DMS 273 treated with DMSO at 0.1 percent for 48 hours (cell line): ENCODE measurements around the gene LCOR.
A peak's percentile ranks its signal among the peaks of the same experiment; 100 is the strongest.
"Not testable (repeated sequence)": the region's sequence is repeated elsewhere in the genome, so short reads cannot be mapped to it uniquely, and the experiment has no call there.

Experiments used
- DNase-seq: peaks from one replicate; lab custom pipeline; 2025; lab: John Stamatoyannopoulos, UW

The LCOR gene

DNA sequence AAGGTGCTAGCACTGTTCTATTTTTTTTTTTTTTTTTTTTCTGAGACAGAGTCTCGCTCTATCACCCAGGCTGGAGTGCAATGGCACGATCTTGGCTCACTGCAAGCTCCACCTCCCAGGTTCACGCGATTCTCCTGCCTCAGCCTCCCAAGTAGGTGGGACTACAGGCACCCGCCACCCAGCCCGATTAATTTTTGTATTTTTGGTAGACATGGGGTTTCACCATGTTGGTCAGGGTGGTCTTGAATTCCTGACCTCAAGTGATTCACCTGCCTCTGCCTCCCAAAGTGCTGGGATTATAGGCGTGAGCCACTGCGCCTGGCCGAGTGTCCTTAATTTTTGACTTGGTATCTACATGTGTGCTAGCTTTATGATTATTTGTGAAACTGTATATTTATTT lies 201.7 kb downstream of the LCOR start:
- not testable (repeated sequence) for DNase-seq

- DNase-seq = no peak
Measured at GRCh38 chr10:97034301-97034700, 202.2 kb downstream of the LCOR start.

DNA sequence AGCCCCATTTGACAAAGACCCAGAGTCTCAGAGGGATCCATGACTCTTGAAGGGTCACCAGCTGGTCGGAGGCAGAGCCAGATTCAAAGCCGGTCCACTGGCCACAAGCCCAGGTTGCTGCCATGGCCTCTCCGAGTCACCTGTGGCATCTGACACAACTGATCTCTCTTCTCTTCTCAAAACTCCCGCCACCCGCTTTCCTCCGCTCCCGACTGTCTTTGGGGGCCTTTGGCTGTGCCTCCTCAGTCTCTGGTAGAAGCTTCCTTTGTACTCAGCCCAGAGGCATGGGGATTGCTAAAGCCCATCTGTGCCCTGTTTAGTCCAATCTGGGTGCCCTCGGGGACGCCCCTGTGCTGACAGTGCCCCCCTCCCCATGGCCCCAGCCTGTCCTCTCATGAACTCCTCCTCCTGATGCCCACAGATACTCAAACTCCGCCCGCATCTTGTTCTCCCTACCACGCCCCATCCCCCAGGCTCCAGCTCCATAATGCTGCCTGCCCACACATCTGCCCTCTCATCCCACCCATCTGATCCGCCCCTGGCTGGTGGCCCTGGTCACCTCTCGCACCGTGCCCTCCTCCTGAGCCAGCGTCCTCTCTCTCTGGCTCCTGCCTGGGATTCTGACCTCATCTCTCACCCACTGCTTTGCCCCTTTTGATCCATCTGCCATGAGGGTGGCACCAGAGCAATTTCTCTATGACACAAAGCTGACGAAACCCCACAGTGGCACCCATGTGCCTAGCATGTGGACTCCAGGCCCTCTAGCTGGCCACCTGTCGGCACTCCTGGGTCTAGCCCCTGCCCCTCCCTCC lies 203.1 kb downstream of the LCOR start:
- DNase-seq = no peak

DNA sequence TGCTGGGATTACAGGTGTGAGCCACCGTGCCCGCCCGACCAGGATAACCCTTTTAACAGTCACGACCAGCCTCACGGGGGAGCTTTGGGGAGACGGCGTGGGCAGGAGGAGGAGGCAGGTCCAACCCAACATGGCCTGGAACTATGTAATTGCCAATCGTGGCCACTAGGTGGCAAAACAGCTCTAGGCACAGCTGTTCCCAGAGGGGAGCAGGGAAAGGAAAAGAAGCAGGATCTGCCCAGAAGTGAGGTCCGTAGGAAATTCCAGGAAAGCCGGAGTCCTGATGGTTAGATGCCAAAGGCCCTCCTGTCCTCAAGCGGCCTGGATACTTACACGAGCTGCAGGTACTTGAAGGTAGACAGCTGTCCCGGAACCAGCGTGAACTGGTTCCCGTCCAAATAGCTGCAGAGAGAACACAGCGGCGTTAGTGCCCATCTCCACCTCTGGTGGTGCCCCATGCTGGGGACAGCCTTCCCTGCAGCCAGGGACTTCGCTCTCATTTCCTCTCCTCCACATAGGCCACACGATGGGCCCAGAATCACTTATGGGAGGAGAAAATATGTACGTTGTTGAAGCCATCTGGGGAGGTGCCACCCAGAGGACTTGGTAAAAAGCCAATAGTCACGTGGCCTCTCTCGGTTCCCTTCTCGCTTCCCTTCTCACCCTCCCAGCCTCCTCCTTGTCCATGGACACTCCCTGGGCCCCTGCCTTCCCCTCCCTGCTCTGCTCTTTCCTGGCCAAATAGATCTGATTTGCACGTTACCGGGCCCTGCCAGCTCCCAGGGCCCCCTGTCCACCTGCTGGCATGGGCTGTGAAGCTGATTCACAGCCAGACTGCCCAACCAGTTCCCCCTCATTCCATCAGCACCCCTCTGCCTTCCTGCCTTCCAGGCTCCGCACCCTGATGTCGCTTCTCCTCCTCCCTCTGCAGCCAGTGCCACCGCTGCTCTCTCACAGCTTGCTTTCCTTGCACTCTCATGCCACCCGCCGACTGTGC lies 205.6 kb downstream of the LCOR start:
- peak; percentile 69 for DNase-seq

GRCh38 chr10:97038688-97039087 lies 206.6 kb downstream of the LCOR start:
- DNase-seq = no peak

GRCh38 chr10:97039538-97040247 lies 207.6 kb downstream of the LCOR start:
- DNase-seq = no peak

DNA sequence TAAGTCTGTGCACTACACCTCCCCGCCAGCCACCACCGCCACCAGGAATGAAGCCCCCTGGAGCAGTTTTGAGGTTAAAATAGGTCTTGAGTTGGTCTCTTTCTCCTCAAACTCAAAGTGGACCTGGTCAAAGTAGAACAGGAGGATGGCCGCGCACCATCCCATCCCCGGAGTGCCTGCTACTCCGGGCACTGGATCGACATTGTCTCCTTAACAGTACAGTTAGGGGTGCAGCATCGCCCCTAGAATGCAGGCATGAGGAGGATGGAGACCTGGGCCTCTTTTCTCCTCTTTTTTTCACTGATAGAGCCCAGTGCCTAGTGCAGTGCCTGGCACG lies 208.1 kb downstream of the LCOR start:
- no peak for DNase-seq

- no peak for DNase-seq
Measured at GRCh38 chr10:97040706-97041105, 208.6 kb downstream of the LCOR start.

GRCh38 chr10:97042081-97042480 lies 210.0 kb downstream of the LCOR start:
- no peak for DNase-seq

GRCh38 chr10:97042716-97043562 lies 210.8 kb downstream of the LCOR start:
- no peak for DNase-seq

DNA sequence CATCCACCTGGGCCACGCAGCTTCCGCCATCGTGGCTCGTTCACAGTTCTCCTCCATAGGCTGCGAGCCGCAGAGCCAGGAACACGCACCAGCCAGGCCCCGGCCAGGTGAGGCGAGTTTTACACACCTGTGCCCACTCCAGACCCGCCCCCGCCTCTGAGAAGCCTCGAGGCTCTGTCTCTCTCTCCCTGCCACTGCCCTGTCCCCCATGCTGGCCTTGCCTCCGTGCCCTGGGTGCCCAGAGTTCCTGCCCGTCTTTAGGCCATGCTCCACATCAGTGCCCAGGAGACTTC lies 211.4 kb downstream of the LCOR start:
- DNase-seq = no peak
